ENCODE results near the gene SLC27A3. TPM values are rescaled to one million over a fixed set of nuclear protein-coding genes. Genes with fewer than 3 reads are reported as not detected.

Gene SLC27A3
- total and polyA plus RNA-seq, 2 of the 8 experiments (the other 6 are each of a cell fraction or from before 2014, with no cell fraction given), result 39.1 to 40.1 TPM

DNA sequence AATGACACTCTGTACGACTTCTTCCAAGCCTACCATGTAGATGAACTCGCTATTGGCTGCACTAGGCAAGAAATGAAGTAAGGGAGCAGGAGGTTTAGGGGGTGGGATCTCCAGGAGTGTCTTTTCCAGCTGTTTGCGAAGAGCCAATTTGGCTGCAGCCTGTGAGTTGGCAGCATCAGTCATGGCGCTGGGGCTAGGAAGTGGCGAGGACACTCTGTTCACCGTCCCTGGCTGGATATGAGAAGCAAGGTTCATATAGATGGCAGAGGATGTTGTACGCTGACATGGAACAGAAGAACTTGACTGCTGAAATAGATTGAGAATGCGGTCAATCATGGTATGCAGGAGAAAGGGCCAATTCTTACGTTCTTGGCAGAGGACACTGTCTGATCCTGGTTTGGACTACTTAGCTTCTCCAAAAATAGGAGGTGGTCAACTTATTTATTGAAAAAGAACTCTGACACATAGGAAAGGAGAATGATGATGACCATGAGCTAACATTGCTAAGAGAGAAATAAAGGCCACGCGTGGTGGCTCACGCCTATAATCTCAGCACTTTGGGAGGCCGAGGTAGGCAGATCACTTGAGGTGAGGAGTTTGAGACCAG is 41.2 kb downstream of the SLC27A3 start:
- no peak overlapping the region for H2BK12ac ChIP-seq (ENCODE audit: low read depth, low read length)
- no peak overlapping the region for H3K14ac ChIP-seq (ENCODE audit: insufficient read length)
- no peaks in the 10 kb centered on the region for H3K79me1 ChIP-seq (ENCODE audit: low read depth, low read length)
- no peak overlapping the region for H3K4ac ChIP-seq (replicated peaks; ENCODE audit: insufficient read length, low read depth, low read length)
- DNase-seq (ENCODE audit: low read depth in 1 of 2, low spot score in 2 of 2), result no peak
- no peak overlapping the region for H3K23ac ChIP-seq (ENCODE audit: insufficient read length)
- H3K56ac ChIP-seq (replicated peaks; ENCODE audit: insufficient read length, low read depth, low read length), result no peak overlapping the region
- CTCF ChIA-PET (ENCODE audit: partially characterized antibody), result interaction anchor here (1.0 to 2.5 kb wide), 6 partner anchors 9 to 171 kb away, joined by 3 to 19 read pairs (median 4); partner anchors contain the start of genes JTB and RAB13
- no peak overlapping the region for H4K5ac ChIP-seq (ENCODE audit: insufficient read length, low read depth, low read length)
- POLR2A ChIA-PET (ENCODE audit: partially characterized antibody), result interaction anchor here (0.6 to 2.5 kb wide), 7 partner anchors 11 to 174 kb away, joined by 3 to 14 read pairs (median 4); partner anchors contain the start of genes GATAD2B and RPS27
- H3K9me3 ChIP-seq (ENCODE audit: insufficient read depth in 2 of 2, low read depth in 1 of 2, low read length in 1 of 2), result no peaks in the 10 kb centered on the region
- no peak overlapping the region for H2BK20ac ChIP-seq (ENCODE audit: low read length)
- no peak overlapping the region for H4K8ac ChIP-seq (ENCODE audit: extremely low read depth, insufficient read depth, low read length)
- 94% methylated on average over 13 of the region's 13 CpGs; no CpG with 5 or more reads in 1 of the 2 experiments for WGBS, 2 experiments (ENCODE audit: extremely low coverage in 1 of 2, insufficient coverage in 1 of 2, insufficient read length in 1 of 2, insufficient replicate concordance in 2 of 2, low coverage in 1 of 2, low lambda C conversion rate in 2 of 2, missing lambda C conversion rate in 1 of 2)
- no peaks in the 10 kb centered on the region for H3K23me2 ChIP-seq (ENCODE audit: low read depth, low read length)
- no peaks in the 10 kb centered on the region for H3K27me3 ChIP-seq (replicated peaks in 1 of 4; ENCODE audit: control insufficient read depth in 3 of 4, extremely low read depth in 1 of 4, insufficient read depth in 3 of 4, low read length in 3 of 4)
- no peak overlapping the region for H4K91ac ChIP-seq (replicated peaks; ENCODE audit: insufficient read length, low read length)
- H3K18ac ChIP-seq (ENCODE audit: extremely low read depth, low read length), result no peak overlapping the region
- FAIRE-seq, result no peak
- H3K79me2 ChIP-seq (ENCODE audit: control insufficient read depth in 1 of 2, insufficient read depth in 2 of 2, low read length in 2 of 2), result no peaks in the 10 kb centered on the region
- H2BK120ac ChIP-seq (replicated peaks; ENCODE audit: low read depth, low read length), result no peak overlapping the region
- TF ChIP-seq GTF2F1 (IDR thresholded peaks at IDR 0.05; ENCODE audit: borderline replicate concordance, low read depth, low read length) (no peak), KDM5A (IDR thresholded peaks at IDR 0.05; ENCODE audit: low read length) (no peak), RAD21 (IDR thresholded peaks at IDR 0.05 in 1 of 2, conservative IDR thresholded peaks at IDR 0.05 in 1 of 2; ENCODE audit: low read depth in 2 of 2, low read length in 2 of 2) (no peak), TCF12 (IDR thresholded peaks at IDR 0.05; ENCODE audit: low read depth, low read length) (no peak), SUZ12 (IDR thresholded peaks at IDR 0.05; ENCODE audit: low read length) (no peak), EGR1 (IDR thresholded peaks at IDR 0.05; ENCODE audit: borderline replicate concordance, low read depth, low read length) (no peak), SIRT6 (IDR thresholded peaks at IDR 0.05; ENCODE audit: low read length) (no peak), CEBPB (IDR thresholded peaks at IDR 0.05; ENCODE audit: low read depth, low read length) (no peak), BACH1 (IDR thresholded peaks at IDR 0.05; ENCODE audit: low read length) (no peak), GABPA (IDR thresholded peaks at IDR 0.05; ENCODE audit: borderline replicate concordance, insufficient read depth, low read length) (no peak)
- H3K27ac ChIP-seq (ENCODE audit: low read depth, low read length), result no peak overlapping the region
- H2AK5ac ChIP-seq (ENCODE audit: low read depth, low read length), result no peak overlapping the region
- no peak overlapping the region for H2AFZ ChIP-seq (ENCODE audit: low read length)
- H2BK5ac ChIP-seq (ENCODE audit: low read depth, low read length), result no peak overlapping the region
- H3K4me3 ChIP-seq (ENCODE audit: extremely low read depth in 1 of 4, insufficient read depth in 2 of 4, low read depth in 3 of 4, low read length in 4 of 4), result no peak overlapping the region
- peaks cover 21 to 71% (median 47%) of the 10 kb centered on the region in 4 experiments for H3K36me3 ChIP-seq (ENCODE audit: control insufficient read depth in 2 of 4, insufficient read depth in 4 of 4, low read length in 3 of 4)
- no peaks in the 10 kb centered on the region for H4K20me1 ChIP-seq (replicated peaks in 1 of 2; ENCODE audit: control insufficient read depth in 1 of 2, insufficient read depth in 2 of 2, low read length in 2 of 2)
- no peak overlapping the region for H2BK15ac ChIP-seq (ENCODE audit: low read length)
- no peaks in the 10 kb centered on the region for H3K4me1 ChIP-seq (replicated peaks in 1 of 4; ENCODE audit: control insufficient read depth in 3 of 4, insufficient read depth in 4 of 4, low read length in 3 of 4)
- H3K4me2 ChIP-seq (ENCODE audit: insufficient read depth in 1 of 2, low read depth in 2 of 2, low read length in 2 of 2), result no peak overlapping the region
- H3K9ac ChIP-seq (replicated peaks in 1 of 4; ENCODE audit: extremely low read depth in 1 of 4, low read depth in 3 of 4, low read length in 3 of 4), result no peak overlapping the region

All from H1 (cell line).